ENCODE measurements around the gene CPB1.
"Not testable (repeated sequence)": the region's sequence is repeated elsewhere in the genome, so short reads cannot be mapped to it uniquely, and the experiment has no call there.

Gene CPB1

GRCh38 chr3:148827585-148827984 lies at the start of gene CPB1:
TSS of gene CPB1 (plus strand) at chr3:148827811. CDS start at chr3:148827824, 13 bp downstream.
- no peak for DNase-seq

GRCh38 chr3:148778926-148779325 lies 48.7 kb upstream of the CPB1 start:
- DNase-seq, result no peak

GRCh38 chr3:148785026-148785425 lies 42.6 kb upstream of the CPB1 start:
- not testable (repeated sequence) for DNase-seq

GRCh38 chr3:148786159-148786558 lies 41.5 kb upstream of the CPB1 start:
- not testable (repeated sequence) for DNase-seq

GRCh38 chr3:148789146-148789545 lies 38.5 kb upstream of the CPB1 start:
- no peak for DNase-seq

GRCh38 chr3:148789906-148790305 lies 37.7 kb upstream of the CPB1 start:
- DNase-seq, result no peak

- no peak for DNase-seq
Measured at GRCh38 chr3:148790370-148790769, 37.2 kb upstream of the CPB1 start.

- no peak for DNase-seq
Measured at GRCh38 chr3:148790851-148791735, 36.5 kb upstream of the CPB1 start.

- DNase-seq, result no peak
Measured at GRCh38 chr3:148791920-148792319, 35.7 kb upstream of the CPB1 start.

- DNase-seq, result no peak
Measured at GRCh38 chr3:148792516-148792915, 35.1 kb upstream of the CPB1 start.

- no peak for DNase-seq
Measured at GRCh38 chr3:148796799-148797198, 30.8 kb upstream of the CPB1 start.

GRCh38 chr3:148797795-148798194 lies 29.8 kb upstream of the CPB1 start:
- no peak for DNase-seq

- DNase-seq, result no peak
Measured at GRCh38 chr3:148800414-148800813, 27.2 kb upstream of the CPB1 start.

- no peak for DNase-seq
Measured at GRCh38 chr3:148809835-148810234, 17.8 kb upstream of the CPB1 start.

GRCh38 chr3:148815316-148816110 lies 12.1 kb upstream of the CPB1 start:
- no peak for DNase-seq

- DNase-seq, result no peak
Measured at GRCh38 chr3:148816427-148816826, 11.2 kb upstream of the CPB1 start.

- no peak for DNase-seq
Measured at GRCh38 chr3:148816981-148817525, 10.6 kb upstream of the CPB1 start.

- no peak for DNase-seq
Measured at GRCh38 chr3:148820361-148821245, 7.0 kb upstream of the CPB1 start.

GRCh38 chr3:148823026-148823425 lies 4.6 kb upstream of the CPB1 start:
- DNase-seq, result no peak

GRCh38 chr3:148825476-148825875 lies 2.1 kb upstream of the CPB1 start:
- DNase-seq, result no peak

GRCh38 chr3:148828136-148828690 lies 602 bp downstream of the CPB1 start:
- DNase-seq, result no peak

- no peak for DNase-seq
Measured at GRCh38 chr3:148829926-148830325, 2.3 kb downstream of the CPB1 start.

Data from NCI-H187 (cell line).